Cardiac fibroblast (primary cell): ENCODE data around the gene MYO3A.

Source experiments
- DNase-seq, 2 donors: peaks; one replicate each; pipeline versions ENCODE4 v3.0.0 to v3.0.0-alpha.2; 2010; ENCODE audit warnings: low read depth in 2 of 2
- H3K4me3 ChIP-seq, 2 donors: replicated peaks in 1 of 2; 1 replicate in 1 of 2; 2 replicates in 1 of 2; pipeline ENCODE4 v1.5.1; 2011; ENCODE audit warnings: low read depth in 2 of 2, low read length in 2 of 2, mild to moderate bottlenecking in 2 of 2, moderate library complexity in 1 of 2
- CTCF ChIP-seq: IDR thresholded peaks from one replicate; pipeline ENCODE4 v1.5.1; 2011; ENCODE audit warnings: low read depth, mild to moderate bottlenecking, low read length, inconsistent platforms

MYO3A gene

GRCh38 chr10:26198119-26198518, 264.1 kb downstream of the MYO3A start:
- no peak for DNase-seq
- no peak overlapping the region for H3K4me3 ChIP-seq
- TF ChIP-seq CTCF: no peak

- no peak for DNase-seq
- no peak for TF ChIP-seq CTCF
- H3K4me3 ChIP-seq: no peak overlapping the region
These were observed 265.8 kb downstream of the MYO3A start for GRCh38 chr10:26199841-26200240.

- no peak for DNase-seq
- no peak for TF ChIP-seq CTCF
- H3K4me3 ChIP-seq: no peak overlapping the region
These were observed 271.2 kb downstream of the MYO3A start for GRCh38 chr10:26205223-26205622.

- TF ChIP-seq CTCF: no peak
- no peak overlapping the region for H3K4me3 ChIP-seq
- no peak for DNase-seq
These were observed 277.9 kb downstream of the MYO3A start for GRCh38 chr10:26211781-26212444.

- no peak for TF ChIP-seq CTCF
- DNase-seq: no peak
- H3K4me3 ChIP-seq: no peak overlapping the region
These were observed 278.5 kb downstream of the MYO3A start for GRCh38 chr10:26212511-26212910.

GRCh38 chr10:26213157-26213800, 279.2 kb downstream of the MYO3A start:
- DNase-seq: no peak
- no peak overlapping the region for H3K4me3 ChIP-seq
- TF ChIP-seq CTCF: no peak
